Epithelial cell of esophagus (primary cell): ENCODE results near the gene PCBP3.
"Not testable (repeated sequence)": the region's sequence is repeated elsewhere in the genome, so short reads cannot be mapped to it uniquely, and the experiment has no call there.

Source experiments
- DNase-seq: peaks from one replicate; pipeline ENCODE4 v3.0.0; 2010; ENCODE audit warnings: low read depth
- H3K4me3 ChIP-seq: 2 replicates; pipeline ENCODE4 v1.5.1; 2011; ENCODE audit warnings: mild to moderate bottlenecking, low read length, control low read depth
- TF ChIP-seq, protein P1 (sequence below): IDR thresholded peaks from 2 replicates; pipeline ENCODE4 v1.5.1; 2011; ENCODE audit warnings: low read depth, mild to moderate bottlenecking, low read length, control low read depth, inconsistent platforms; ENCODE audit not compliant: insufficient read depth; ENCODE audit errors: missing control alignments

PCBP3 gene

DNA sequence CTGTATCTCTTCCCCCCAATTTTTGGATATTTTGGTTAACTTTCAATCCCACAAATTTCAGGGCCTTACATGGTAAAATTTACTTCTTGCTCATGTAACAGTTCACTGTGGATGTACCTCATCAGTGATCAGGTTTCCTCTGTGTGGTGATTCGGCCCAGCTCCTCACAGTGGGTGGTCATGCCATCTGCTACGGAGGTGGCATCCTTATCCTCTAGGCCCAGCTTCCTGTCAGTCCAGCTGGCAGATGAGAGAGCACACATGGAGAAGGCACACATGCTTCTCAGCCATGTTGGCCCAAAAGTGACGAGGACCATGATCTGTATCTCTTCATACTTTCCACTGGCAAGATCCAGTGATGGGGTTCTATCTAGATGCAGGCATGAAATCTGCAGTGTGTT lies 27.2 kb downstream of the PCBP3 start:
- H3K4me3 ChIP-seq = no peak overlapping the region
- TF ChIP-seq, protein P1, sequence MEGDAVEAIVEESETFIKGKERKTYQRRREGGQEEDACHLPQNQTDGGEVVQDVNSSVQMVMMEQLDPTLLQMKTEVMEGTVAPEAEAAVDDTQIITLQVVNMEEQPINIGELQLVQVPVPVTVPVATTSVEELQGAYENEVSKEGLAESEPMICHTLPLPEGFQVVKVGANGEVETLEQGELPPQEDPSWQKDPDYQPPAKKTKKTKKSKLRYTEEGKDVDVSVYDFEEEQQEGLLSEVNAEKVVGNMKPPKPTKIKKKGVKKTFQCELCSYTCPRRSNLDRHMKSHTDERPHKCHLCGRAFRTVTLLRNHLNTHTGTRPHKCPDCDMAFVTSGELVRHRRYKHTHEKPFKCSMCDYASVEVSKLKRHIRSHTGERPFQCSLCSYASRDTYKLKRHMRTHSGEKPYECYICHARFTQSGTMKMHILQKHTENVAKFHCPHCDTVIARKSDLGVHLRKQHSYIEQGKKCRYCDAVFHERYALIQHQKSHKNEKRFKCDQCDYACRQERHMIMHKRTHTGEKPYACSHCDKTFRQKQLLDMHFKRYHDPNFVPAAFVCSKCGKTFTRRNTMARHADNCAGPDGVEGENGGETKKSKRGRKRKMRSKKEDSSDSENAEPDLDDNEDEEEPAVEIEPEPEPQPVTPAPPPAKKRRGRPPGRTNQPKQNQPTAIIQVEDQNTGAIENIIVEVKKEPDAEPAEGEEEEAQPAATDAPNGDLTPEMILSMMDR = no peak
- no peak for DNase-seq

DNA sequence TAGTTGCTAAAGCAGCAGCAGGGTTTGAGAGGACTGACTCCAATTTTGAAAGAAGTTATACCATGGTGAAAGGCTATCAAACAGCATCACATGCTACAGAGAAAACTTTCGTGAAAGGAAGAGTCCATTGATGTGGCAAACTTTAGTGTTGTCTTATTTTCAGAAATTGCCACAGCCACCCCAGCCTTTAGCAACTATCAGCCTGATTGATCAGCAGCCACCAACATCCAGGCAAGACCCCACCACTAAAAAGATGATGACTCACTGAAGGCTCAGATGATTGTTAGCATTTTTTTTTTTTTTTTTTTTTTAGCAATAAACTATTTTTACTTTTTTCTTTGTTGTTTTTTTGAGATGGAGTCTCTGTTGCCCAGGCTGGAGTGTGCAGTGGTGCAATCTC lies 35.3 kb downstream of the PCBP3 start:
- H3K4me3 ChIP-seq, DNase-seq: not testable (repeated sequence)

DNA sequence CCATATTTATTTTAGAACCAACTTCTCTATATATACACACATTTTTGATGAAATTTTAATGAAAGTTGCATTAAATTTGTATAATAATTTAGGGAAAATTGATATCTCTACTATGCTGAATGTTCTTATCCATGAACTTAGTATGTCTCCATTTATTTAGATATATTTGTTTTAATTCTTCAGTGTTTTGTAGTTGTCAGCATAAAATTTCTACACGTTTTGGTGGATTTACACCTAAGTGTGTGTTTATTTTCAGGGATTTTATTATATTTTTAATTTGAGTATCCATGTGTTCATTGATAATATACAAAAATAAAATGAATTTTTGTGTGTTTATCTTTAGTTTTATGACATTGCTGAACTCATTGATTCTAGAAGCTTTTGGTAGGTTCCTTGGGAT lies 36.7 kb downstream of the PCBP3 start:
- TF ChIP-seq, protein P1 = no peak
- H3K4me3 ChIP-seq = no peak overlapping the region
- no peak for DNase-seq

DNA sequence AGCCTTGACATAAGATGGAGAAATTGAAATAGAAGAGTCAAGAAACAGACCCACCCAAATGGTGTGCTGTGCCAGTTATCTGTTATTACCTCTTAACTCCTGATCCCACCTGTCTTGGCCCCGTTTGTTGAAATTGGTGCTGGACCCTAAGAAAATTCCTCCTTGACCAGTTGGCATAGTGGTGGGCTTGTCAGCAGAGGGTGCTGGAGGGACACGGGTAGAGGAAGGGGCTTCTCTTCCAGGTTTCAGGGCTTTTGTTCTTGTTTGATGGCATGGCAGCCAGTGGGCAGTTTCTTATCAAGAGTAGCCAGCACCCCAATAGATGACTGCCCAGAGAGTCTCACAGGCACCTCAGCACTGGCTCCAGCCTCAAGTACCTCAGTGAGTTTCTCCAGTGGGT lies 51.6 kb downstream of the PCBP3 start:
- DNase-seq = no peak
- TF ChIP-seq, protein P1 = no peak
- H3K4me3 ChIP-seq = no peak overlapping the region

DNA sequence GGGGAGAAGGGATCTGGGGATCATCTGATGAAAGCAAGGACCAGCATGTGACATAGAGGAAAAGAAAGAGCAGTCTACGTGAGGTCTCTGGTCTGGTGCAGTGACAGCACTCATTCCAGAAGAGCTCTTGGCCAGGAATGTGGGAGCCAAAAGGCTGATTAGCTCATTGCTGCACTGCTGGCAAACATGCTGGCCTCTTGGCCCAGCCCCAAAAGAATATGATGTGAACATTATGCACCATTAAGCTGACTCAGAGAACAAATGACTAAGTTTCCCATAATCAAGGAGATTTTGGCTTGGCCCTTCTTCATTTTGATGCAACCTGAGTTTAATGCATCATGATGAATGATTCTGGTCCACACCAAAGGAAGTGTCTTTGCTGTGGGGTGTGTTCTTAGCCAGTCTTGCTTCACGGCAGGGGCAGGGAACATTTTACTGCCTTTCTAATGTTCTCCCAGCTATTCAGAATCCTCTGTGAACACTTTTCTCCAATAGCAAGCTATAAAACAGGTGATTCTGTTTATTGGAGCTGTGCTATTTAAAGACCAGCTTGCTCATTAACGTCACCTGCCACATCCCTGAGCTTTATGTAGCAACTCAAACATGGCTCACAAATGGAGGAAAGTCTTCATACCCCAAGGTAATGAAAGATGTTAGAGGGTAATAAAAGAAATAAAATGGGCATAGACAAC lies 55.1 kb downstream of the PCBP3 start:
- TF ChIP-seq, protein P1 = no peak
- H3K4me3 ChIP-seq = no peak overlapping the region
- peak; percentile 61 for DNase-seq

DNA sequence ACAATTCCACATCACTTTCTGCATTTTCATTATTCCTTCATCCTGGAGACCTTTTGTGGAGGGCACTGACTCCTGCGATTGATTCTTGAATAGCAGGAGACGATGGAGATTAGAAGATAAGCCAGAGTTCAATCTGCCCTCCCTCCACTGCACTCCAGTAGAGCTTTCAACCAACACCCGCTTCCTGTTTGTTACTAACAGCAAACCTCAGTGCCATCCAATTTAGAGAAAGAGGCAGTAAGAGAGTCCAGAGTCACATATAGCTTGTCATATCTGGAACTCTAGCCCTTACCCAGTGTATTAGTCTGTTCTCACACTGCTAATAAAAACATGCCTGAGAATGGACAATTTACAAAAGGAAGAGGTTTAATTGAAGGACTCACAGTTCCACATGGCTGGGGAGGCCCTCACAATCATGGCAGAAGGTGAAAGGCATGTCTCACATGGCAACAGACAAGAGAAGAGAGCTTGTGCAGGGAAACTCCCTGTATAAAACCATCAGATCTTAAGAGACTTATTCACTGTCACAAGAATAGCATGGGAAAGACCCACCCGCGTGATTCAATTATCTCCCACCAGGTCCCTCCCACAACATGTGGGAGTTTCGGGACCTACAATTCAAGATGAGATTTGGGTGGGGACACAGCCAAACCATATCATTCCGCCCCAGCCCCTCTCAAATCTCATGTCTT lies 55.9 kb downstream of the PCBP3 start:
- TF ChIP-seq, protein P1 = no peak
- no peak for DNase-seq
- H3K4me3 ChIP-seq = no peak overlapping the region

DNA sequence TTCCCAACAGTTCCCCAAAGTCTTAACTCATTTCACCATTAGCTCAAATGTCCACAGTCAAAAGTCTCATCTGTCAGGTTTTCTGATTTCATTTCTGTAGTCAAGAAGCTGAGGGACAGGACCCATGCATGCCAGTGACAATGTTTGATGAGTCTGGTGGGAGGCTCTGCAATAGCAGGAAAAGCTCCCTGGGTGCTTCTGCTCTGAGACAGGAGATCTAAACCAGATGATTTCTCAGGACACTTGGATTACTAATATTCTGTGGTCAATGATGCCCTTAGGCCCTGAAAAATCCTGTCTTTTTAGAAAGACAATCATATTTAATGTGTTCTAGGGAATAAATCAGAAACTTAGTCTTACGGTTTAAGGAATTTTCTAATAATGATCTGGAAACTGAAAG lies 56.4 kb downstream of the PCBP3 start:
- TF ChIP-seq, protein P1 = no peak
- no peak for DNase-seq
- H3K4me3 ChIP-seq = no peak overlapping the region
